RWPE1 (cell line): ENCODE results near the gene DNAJB11.
"Not testable (repeated sequence)": the region's sequence is repeated elsewhere in the genome, so short reads cannot be mapped to it uniquely, and the experiment has no call there.

ENCODE experiments used
- CTCF ChIA-PET: fragments of 350-600 bp; sonication (Branson Sonifier 250); formaldehyde crosslinking; extraction: SDS; loops from one replicate; lab custom pipeline; 2021; lab: Yijun Ruan, JAX
- POLR2A ChIA-PET: fragments of 400-600 bp; formaldehyde crosslinking; extraction: SDS; loops from one replicate; lab custom pipeline; 2020; ENCODE audit warnings: antibody characterized with exemption; ENCODE audit not compliant: low non-redundant PET; lab: Yijun Ruan, JAX
- DNase-seq: peaks from one replicate; pipeline ENCODE4 v3.0.0; 2012; ENCODE audit warnings: low spot score
- H3K27ac ChIP-seq: fragments of 450-650 bp; 2 replicates; pipeline ENCODE4 v1.5.1; 2017
- TF ChIP-seq, protein P1 (sequence below): fragments of 450-650 bp; conservative IDR thresholded peaks from 2 replicates; pipeline ENCODE4 v1.5.1; 2017; ENCODE audit warnings: low read depth, mild to moderate bottlenecking

DNAJB11 gene

DNA sequence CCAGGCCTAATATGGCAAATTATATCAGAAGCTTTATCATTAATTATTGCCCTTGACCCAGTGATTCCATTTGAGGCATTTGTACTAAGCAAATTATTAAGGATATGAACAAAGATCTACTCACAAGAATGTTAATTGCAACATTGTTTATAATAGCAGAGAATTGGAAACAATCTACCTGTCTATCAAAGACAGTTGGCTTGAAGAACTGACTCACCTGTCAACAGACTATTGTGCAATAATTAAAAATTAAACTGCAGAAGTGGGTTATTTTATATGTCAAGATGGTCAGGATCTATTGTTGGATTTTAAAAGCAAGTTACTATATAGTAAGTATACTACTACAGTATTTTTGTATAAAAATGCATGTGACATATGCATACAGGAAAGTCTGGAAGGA is 63.0 kb downstream of the DNAJB11 start:
- DNase-seq, result peak; percentile 37
- H3K27ac ChIP-seq, result no peak overlapping the region
- TF ChIP-seq, protein P1, sequence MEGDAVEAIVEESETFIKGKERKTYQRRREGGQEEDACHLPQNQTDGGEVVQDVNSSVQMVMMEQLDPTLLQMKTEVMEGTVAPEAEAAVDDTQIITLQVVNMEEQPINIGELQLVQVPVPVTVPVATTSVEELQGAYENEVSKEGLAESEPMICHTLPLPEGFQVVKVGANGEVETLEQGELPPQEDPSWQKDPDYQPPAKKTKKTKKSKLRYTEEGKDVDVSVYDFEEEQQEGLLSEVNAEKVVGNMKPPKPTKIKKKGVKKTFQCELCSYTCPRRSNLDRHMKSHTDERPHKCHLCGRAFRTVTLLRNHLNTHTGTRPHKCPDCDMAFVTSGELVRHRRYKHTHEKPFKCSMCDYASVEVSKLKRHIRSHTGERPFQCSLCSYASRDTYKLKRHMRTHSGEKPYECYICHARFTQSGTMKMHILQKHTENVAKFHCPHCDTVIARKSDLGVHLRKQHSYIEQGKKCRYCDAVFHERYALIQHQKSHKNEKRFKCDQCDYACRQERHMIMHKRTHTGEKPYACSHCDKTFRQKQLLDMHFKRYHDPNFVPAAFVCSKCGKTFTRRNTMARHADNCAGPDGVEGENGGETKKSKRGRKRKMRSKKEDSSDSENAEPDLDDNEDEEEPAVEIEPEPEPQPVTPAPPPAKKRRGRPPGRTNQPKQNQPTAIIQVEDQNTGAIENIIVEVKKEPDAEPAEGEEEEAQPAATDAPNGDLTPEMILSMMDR, result no peak
- ChIA-PET POLR2A (no interaction called here), CTCF (no interaction called here)

DNA sequence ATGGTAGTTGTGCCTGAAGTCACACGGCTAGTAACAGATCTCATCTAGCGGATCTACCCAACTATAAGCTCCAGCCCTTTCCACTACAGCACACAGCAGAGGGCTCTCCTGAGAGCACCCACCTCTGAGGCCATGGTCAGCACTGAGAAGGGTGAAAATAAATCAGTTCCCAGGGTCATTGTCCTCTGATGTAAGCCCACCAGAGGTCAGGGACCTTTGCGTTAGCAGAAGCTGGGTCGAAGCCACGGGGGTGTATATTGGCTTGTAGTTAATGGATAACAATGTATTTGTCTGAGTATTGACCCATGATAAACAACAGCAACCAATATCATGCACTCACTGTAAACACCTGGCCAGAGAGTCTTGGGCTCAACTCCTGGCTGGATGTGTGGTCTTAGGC is 63.7 kb downstream of the DNAJB11 start:
- POLR2A ChIA-PET, DNase-seq, H3K27ac ChIP-seq: not testable (repeated sequence)
- CTCF ChIA-PET, result interaction anchor here (0.7 kb wide), 1 partner anchor 47 kb away, joined by 3 read pairs; no protein-coding TSS in a partner anchor
